ENCODE measurements around the gene RBMS3.
"Not testable (repeated sequence)": the region's sequence is repeated elsewhere in the genome, so short reads cannot be mapped to it uniquely, and the experiment has no call there.

RBMS3 gene

DNA sequence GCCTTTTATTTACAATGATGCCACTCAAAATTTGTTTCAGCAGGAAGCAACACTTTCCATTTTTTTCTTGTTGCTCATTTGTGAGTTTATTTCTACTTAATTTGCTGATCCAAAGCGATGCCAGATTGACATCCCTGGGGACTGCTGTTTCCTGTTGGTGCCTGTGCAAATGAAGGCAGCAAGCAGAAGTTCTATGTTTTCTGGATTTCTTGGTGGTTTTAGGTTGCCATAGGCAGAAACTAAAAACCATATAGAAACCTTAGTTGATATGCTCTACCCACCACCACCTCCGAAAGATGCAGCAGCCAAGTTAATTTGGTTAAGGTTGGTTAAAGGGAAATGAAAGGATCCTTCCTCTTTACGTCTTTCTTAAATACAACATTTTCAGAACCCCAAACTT lies 356.2 kb downstream of the RBMS3 start:
- H3K4me1 Mint-ChIP-seq = no peaks in the 10 kb centered on the region
- no peak overlapping the region for H3K27ac Mint-ChIP-seq
- DNase-seq (ENCODE audit: low spot score in 2 of 2) (no peak), ATAC-seq (no peak)
- no peak overlapping the region for H3K4me3 Mint-ChIP-seq
- no peaks in the 10 kb centered on the region for H3K36me3 Mint-ChIP-seq
- peaks cover 6% of the 10 kb centered on the region for H3K9me3 Mint-ChIP-seq

GRCh38 chr3:29639578-29640290 lies 358.9 kb downstream of the RBMS3 start:
- DNase-seq (ENCODE audit: low spot score in 2 of 2) = no peak
- no peak for ATAC-seq
- no peaks in the 10 kb centered on the region for H3K36me3 Mint-ChIP-seq
- peaks cover 4% of the 10 kb centered on the region for H3K9me3 Mint-ChIP-seq
- no peaks in the 10 kb centered on the region for H3K4me1 Mint-ChIP-seq
- no peak overlapping the region for H3K4me3 Mint-ChIP-seq
- no peak overlapping the region for H3K27ac Mint-ChIP-seq

- Mint-ChIP-seq H3K4me3 (no peak overlapping the region), H3K36me3 (no peaks in the 10 kb centered on the region), H3K4me1 (no peaks in the 10 kb centered on the region), H3K27ac (no peak overlapping the region), H3K9me3 (peaks cover 4% of the 10 kb centered on the region)
- DNase-seq (ENCODE audit: low spot score in 2 of 2) (no peak), ATAC-seq (no peak)
These were observed 361.6 kb downstream of the RBMS3 start for GRCh38 chr3:29642393-29643033.

- no peak for DNase-seq (ENCODE audit: low spot score in 2 of 2)
- no peak overlapping the region for H3K27ac Mint-ChIP-seq
- H3K4me3 Mint-ChIP-seq = no peak overlapping the region
- ATAC-seq = no peak
- H3K9me3 Mint-ChIP-seq = peaks cover 4% of the 10 kb centered on the region
- no peaks in the 10 kb centered on the region for H3K36me3 Mint-ChIP-seq
- H3K4me1 Mint-ChIP-seq = no peaks in the 10 kb centered on the region
These were observed 362.2 kb downstream of the RBMS3 start for GRCh38 chr3:29643034-29643425.

GRCh38 chr3:29644261-29644660 lies 363.4 kb downstream of the RBMS3 start:
- no peaks in the 10 kb centered on the region for H3K36me3 Mint-ChIP-seq
- H3K4me1 Mint-ChIP-seq = no peaks in the 10 kb centered on the region
- DNase-seq (ENCODE audit: low spot score in 2 of 2) (no peak), ATAC-seq (no peak)
- H3K27ac Mint-ChIP-seq = no peak overlapping the region
- H3K4me3 Mint-ChIP-seq = no peak overlapping the region
- H3K9me3 Mint-ChIP-seq = peaks cover 4% of the 10 kb centered on the region

GRCh38 chr3:29644956-29645636 lies 364.2 kb downstream of the RBMS3 start:
- ATAC-seq = no peak

DNA sequence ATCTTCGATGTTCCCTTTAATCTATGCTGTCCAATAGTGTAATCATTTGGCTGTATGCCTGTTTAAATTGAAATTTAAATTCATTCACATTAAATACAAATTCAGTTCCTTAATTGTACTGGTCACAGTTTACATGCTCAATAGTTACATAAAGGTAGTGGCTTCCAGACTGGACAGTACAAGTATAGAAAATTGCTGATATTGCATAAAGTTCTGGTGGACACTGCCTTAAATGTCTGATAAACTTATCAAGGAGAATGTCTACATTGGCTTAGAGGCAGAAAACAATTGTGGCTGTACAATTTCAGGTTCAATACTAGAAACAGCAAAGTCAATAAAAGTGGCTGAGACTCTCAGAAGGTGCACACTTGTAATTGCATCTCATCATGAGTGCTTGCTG lies 365.2 kb downstream of the RBMS3 start:
- no peaks in the 10 kb centered on the region for H3K4me1 Mint-ChIP-seq
- DNase-seq (ENCODE audit: low spot score in 2 of 2) (no peak), ATAC-seq (no peak)
- H3K36me3 Mint-ChIP-seq = no peaks in the 10 kb centered on the region
- H3K4me3 Mint-ChIP-seq = no peak overlapping the region
- H3K27ac Mint-ChIP-seq = no peak overlapping the region
- H3K9me3 Mint-ChIP-seq = no peaks in the 10 kb centered on the region

More at GRCh38 chr3:29644956-29645636, 364.2 kb downstream of the RBMS3 start:
- no peak for DNase-seq (ENCODE audit: low spot score in 2 of 2)
- no peak overlapping the region for H3K27ac Mint-ChIP-seq
- no peak overlapping the region for H3K4me3 Mint-ChIP-seq
- no peaks in the 10 kb centered on the region for H3K4me1 Mint-ChIP-seq
- no peaks in the 10 kb centered on the region for H3K9me3 Mint-ChIP-seq
- no peaks in the 10 kb centered on the region for H3K36me3 Mint-ChIP-seq

DNA sequence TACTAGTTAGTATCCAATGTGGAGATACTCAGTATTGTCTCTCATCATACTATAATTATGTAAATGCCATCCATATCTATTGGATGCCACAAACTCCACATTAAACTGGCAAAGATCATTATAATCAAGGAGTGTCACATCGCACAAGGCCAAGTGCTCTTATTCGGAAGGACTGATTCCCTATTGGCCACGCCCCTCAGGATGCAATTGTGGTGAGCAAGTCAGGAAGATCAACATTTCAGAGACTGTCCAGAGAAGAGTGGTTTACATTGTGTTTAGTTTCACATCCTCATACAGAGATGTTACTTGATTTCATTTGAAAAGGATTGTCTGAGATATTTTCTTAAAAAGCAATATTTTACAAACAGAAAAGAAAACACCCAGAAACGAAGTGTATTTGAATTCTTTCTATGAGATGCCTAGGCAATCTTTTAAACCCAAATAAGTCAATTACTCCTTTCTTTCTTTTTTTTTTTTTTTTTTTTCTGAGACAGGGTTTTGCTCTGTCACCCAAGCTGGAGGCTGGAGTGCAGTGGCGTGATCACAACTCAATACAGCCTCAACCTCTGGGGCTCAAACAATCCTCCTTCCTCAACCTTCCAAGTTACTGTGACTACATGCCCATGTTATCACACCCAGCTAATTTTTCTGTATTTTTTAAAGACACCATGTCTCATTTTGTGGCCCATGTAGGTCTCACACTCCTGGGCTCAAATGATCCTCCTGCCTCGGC lies 369.1 kb downstream of the RBMS3 start:
- Mint-ChIP-seq H3K9me3 (no peaks in the 10 kb centered on the region), H3K27ac (no peak overlapping the region), H3K4me1 (no peaks in the 10 kb centered on the region), H3K36me3 (no peaks in the 10 kb centered on the region), H3K4me3 (no peak overlapping the region)
- DNase-seq (ENCODE audit: low spot score in 2 of 2) (no peak), ATAC-seq (no peak)

DNA sequence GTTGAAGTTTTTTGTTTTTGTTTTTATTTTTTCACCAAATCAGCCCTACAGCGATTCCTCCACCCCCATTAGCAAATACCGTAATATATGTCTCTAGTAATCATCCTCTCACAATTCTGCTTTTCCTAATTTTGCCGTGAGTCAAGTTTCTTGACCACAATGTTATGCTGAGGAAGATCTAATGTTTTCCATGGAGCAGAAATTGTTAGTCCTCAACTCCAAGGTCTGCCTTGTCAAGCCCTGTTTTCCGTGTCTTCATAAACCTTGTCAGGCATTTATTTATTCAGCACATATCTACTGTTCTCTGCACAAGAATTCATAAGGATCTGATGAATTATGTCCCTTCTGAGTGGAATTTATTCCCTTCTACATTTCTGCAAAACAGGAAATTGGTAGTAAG lies 372.8 kb downstream of the RBMS3 start:
- Mint-ChIP-seq H3K36me3 (no peaks in the 10 kb centered on the region), H3K4me3 (no peak overlapping the region), H3K4me1 (no peaks in the 10 kb centered on the region), H3K27ac (no peak overlapping the region), H3K9me3 (no peaks in the 10 kb centered on the region)
- ATAC-seq (no peak), DNase-seq (ENCODE audit: low spot score in 2 of 2) (no peak)

DNA sequence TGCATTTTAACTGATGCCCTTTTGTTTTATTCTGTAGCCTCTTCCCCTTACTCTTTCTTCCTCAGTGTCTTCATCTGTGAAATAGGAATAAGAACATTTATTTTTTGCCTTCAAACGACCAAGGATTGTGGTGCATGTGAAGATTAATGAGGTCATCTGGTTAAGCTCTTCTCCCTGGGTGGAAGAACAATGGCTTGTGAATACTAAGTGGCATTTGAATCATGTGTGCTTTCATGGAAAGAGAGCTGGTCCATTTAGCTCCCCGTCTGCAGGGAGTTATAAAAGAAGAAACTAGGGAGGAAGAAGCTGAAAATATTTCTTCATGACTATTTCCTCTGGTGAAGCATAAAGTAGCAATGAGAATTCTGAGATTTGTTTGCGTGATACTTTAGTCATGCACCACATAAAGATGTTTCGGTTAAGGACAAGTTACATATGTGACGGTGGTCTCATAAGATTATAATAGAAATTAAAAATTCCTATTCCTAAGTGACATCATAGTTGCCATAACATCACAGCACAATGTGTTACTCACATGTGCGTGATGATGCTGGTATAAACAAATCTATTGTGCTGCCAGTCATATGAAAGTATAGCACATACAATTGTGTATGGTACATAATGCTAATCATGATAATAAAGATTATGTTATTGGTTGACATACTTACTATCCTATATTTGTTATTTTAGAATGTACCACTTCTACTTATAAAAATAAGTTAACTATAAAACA lies 374.3 kb downstream of the RBMS3 start:
- Mint-ChIP-seq H3K9me3 (no peaks in the 10 kb centered on the region), H3K36me3 (no peaks in the 10 kb centered on the region), H3K4me3 (no peak overlapping the region), H3K4me1 (no peaks in the 10 kb centered on the region), H3K27ac (no peak overlapping the region)
- ATAC-seq (no peak), DNase-seq (ENCODE audit: low spot score in 2 of 2) (no peak)

DNA sequence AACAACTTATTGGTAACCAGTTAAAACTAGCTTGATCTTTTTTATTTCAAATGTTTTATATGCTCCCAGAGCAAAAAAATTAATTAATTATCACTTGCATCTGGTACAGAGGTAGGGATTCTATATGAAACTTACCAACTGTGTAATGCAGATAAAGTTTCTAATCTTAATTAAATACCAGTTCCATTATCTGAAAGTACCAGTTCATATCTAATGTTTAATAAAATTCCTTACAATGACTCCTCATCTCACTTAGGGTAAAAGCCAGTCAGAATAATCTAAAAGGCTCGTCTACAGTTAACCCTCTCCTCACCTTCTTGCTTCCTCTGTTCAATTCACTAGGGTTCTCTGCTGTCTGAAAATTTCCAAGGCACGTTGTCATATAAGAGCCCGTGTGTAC lies 384.8 kb downstream of the RBMS3 start:
- DNase-seq (ENCODE audit: low spot score in 2 of 2) (no peak), ATAC-seq (no peak)
- Mint-ChIP-seq H3K36me3 (no peaks in the 10 kb centered on the region), H3K27ac (no peak overlapping the region), H3K9me3 (peaks cover 2% of the 10 kb centered on the region), H3K4me1 (no peaks in the 10 kb centered on the region), H3K4me3 (no peak overlapping the region)

GRCh38 chr3:29668233-29668632 lies 387.4 kb downstream of the RBMS3 start:
- Mint-ChIP-seq H3K9me3 (peaks cover 9% of the 10 kb centered on the region), H3K36me3 (no peaks in the 10 kb centered on the region), H3K27ac (no peak overlapping the region), H3K4me3 (no peak overlapping the region), H3K4me1 (no peaks in the 10 kb centered on the region)
- no peak for ATAC-seq
- DNase-seq (ENCODE audit: low spot score in 2 of 2) = no peak

GRCh38 chr3:29668728-29669127 lies 387.9 kb downstream of the RBMS3 start:
- H3K4me3 Mint-ChIP-seq = no peak overlapping the region
- H3K9me3 Mint-ChIP-seq = peaks cover 9% of the 10 kb centered on the region
- no peak for DNase-seq (ENCODE audit: low spot score in 2 of 2)
- no peak for ATAC-seq
- no peak overlapping the region for H3K27ac Mint-ChIP-seq
- H3K4me1 Mint-ChIP-seq = no peaks in the 10 kb centered on the region
- no peaks in the 10 kb centered on the region for H3K36me3 Mint-ChIP-seq

DNA sequence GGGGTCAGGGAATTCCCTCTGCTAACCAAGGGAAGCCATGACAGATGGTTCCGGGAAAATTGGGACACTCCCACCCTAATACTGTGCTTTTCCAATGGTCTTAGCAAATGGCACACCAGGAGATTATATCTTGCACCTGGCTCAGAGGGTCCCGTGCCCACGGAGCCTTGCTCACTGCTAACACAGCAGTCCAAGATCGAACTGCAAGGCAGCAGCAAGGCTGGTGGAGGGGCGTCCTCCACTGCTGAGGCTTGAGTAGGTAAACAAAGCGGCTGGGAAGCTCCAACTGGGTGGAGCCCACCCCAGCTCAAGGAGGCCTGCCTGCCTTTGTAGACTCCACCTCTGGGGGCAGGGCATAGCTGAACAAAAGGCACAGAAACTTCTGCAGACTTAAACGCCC lies 389.6 kb downstream of the RBMS3 start:
- H3K4me3 Mint-ChIP-seq; ATAC-seq; DNase-seq (ENCODE audit: low spot score in 2 of 2); H3K36me3 Mint-ChIP-seq; H3K4me1 Mint-ChIP-seq; H3K27ac Mint-ChIP-seq: not testable (repeated sequence)
- H3K9me3 Mint-ChIP-seq = peaks cover 12% of the 10 kb centered on the region

DNA sequence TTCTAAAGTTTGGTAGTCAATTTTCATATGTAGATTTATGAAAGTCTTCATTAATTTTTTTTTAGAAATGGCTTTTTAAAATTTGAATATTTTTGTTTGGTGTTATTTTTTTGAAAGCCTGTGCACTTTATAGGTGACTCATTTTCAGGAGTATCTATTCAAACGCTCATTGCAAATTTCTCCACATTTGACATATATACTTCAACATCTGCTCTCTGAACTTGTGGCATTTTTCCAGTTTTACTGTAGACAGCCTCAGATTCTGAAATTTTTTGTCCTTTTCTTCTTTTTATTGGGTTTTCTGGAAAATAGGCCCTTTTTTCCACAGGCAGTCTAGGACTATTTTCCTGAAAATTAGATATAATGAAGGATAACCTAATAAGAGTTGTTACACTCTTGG lies 396.6 kb downstream of the RBMS3 start:
- DNase-seq (ENCODE audit: low spot score in 2 of 2) (no peak), ATAC-seq (no peak)
- no peak overlapping the region for H3K27ac Mint-ChIP-seq
- no peak overlapping the region for H3K4me3 Mint-ChIP-seq
- H3K36me3 Mint-ChIP-seq = no peaks in the 10 kb centered on the region
- H3K4me1 Mint-ChIP-seq = no peaks in the 10 kb centered on the region
- H3K9me3 Mint-ChIP-seq = peaks cover 9% of the 10 kb centered on the region
